SK-N-SH (cell line): ENCODE data around the gene ITGB6. TPM values are rescaled to one million over a fixed set of nuclear protein-coding genes. Genes with fewer than 3 reads are reported as not detected.

ENCODE experiments used
- CTCF ChIA-PET: fragments of 300-600, 350-600 bp; formaldehyde crosslinking; extraction: SDS; loops from one replicate; lab custom pipeline; 2021; lab: Yijun Ruan, JAX
- POLR2A ChIA-PET: fragments of 350-600 bp; sonication (Branson Sonifier 250); formaldehyde crosslinking; extraction: SDS; loops from one replicate; lab custom pipeline; 2020; ENCODE audit warnings: antibody characterized with exemption, inconsistent platforms; lab: Yijun Ruan, JAX
- DNase-seq: peaks from one replicate; pipeline ENCODE4 v3.0.0; 2012
- H2AFZ ChIP-seq: fragments of 200-600 bp; sonication (generic); 2 replicates; pipeline ENCODE4 v1.8.1; 2016; ENCODE audit warnings: antibody characterized with exemption, mild to moderate bottlenecking, low read depth
- H3F3A ChIP-seq: fragments of 200-600 bp; sonication (generic); replicated peaks from 2 replicates; pipeline ENCODE3; 2016; ENCODE audit warnings: antibody characterized with exemption, mild to moderate bottlenecking; ENCODE audit not compliant: insufficient read depth
- H3K27ac ChIP-seq, 2 experiments: fragments of 200-500 bp in 1 of 2; fragments of 200-600 bp in 1 of 2; sonication (Bioruptor generic) in 1 of 2; sonication (generic), shearing (Covaris generic) in 1 of 2; 2 replicates each; pipeline versions ENCODE4 v1.5.1 to v1.6.1; 2014 to 2016; ENCODE audit warnings: low read depth in 2 of 2, inconsistent platforms in 1 of 2, low read length in 1 of 2, mild to moderate bottlenecking in 1 of 2, mixed read lengths in 1 of 2
- H3K27me3 ChIP-seq: fragments of 200-600 bp; sonication (generic), shearing (Covaris generic); 2 replicates; pipeline ENCODE4 v1.6.1; 2016; ENCODE audit warnings: mixed run types; ENCODE audit not compliant: insufficient read depth
- H3K36me3 ChIP-seq, 2 experiments: fragments of 200-500 bp in 1 of 2; fragments of 200-600 bp in 1 of 2; sonication (Bioruptor generic) in 1 of 2; sonication (generic) in 1 of 2; replicated peaks in 1 of 2; 2 replicates each; pipeline versions ENCODE3 to v1.5.1; 2014 to 2016; ENCODE audit warnings: low read length in 1 of 2, mild to moderate bottlenecking in 1 of 2; ENCODE audit not compliant: insufficient read depth in 2 of 2, control insufficient read depth in 1 of 2
- H3K4me1 ChIP-seq, 2 experiments: fragments of 200-500 bp in 1 of 2; fragments of 200-600 bp in 1 of 2; sonication (Bioruptor generic) in 1 of 2; sonication (generic), shearing (Covaris generic) in 1 of 2; 2 replicates each; pipeline versions ENCODE4 v1.5.1 to v1.6.1; 2014 to 2016; ENCODE audit warnings: low read depth in 1 of 2, low read length in 1 of 2, mixed run types in 1 of 2; ENCODE audit not compliant: insufficient read depth in 2 of 2, control insufficient read depth in 1 of 2
- H3K4me2 ChIP-seq: fragments of 200-600 bp; sonication (generic), shearing (Covaris generic); 2 replicates; pipeline ENCODE4 v1.6.1; 2017; ENCODE audit warnings: mixed run types
- H3K4me3 ChIP-seq, 2 experiments: fragments of 200-500 bp in 1 of 2; fragments of 200-600 bp in 1 of 2; sonication (Bioruptor generic) in 1 of 2; sonication (generic), shearing (Covaris generic) in 1 of 2; 2 replicates each; pipeline versions ENCODE4 v1.5.1 to v1.8.1; 2014 to 2016; ENCODE audit warnings: low read depth in 2 of 2, inconsistent platforms in 1 of 2, low read length in 1 of 2, mild to moderate bottlenecking in 1 of 2, mixed read lengths in 1 of 2, moderate library complexity in 1 of 2
- H3K79me2 ChIP-seq: fragments of 200-600 bp; sonication (generic); 2 replicates; pipeline ENCODE4 v1.8.1; 2017; ENCODE audit warnings: mild to moderate bottlenecking; ENCODE audit not compliant: insufficient read depth
- H3K9ac ChIP-seq: fragments of 200-600 bp; sonication (generic); 2 replicates; pipeline ENCODE4 v1.6.1; 2017; ENCODE audit warnings: mixed run types
- H3K9me2 ChIP-seq: fragments of 200-600 bp; sonication (generic); 2 replicates; pipeline ENCODE4 v1.6.1; 2017; ENCODE audit warnings: mixed run types
- H3K9me3 ChIP-seq: fragments of 200-600 bp; sonication (generic); 2 replicates; pipeline ENCODE4 v1.6.1; 2017; ENCODE audit warnings: mixed run types, mild to moderate bottlenecking, moderate library complexity
- H4K20me1 ChIP-seq: fragments of 200-600 bp; sonication (generic); 2 replicates; pipeline ENCODE4 v1.6.1; 2017; ENCODE audit warnings: mild to moderate bottlenecking, mixed run types; ENCODE audit not compliant: insufficient read depth
- ELF1 ChIP-seq: IDR thresholded peaks from 2 replicates; pipeline ENCODE4 v1.4.0; 2012
- FOSL2 ChIP-seq: IDR thresholded peaks from 2 replicates; pipeline ENCODE4 v1.4.0; 2012; ENCODE audit warnings: low read depth, mild to moderate bottlenecking, moderate library complexity, borderline replicate concordance
- FOXJ3 ChIP-seq: sonication (generic); formaldehyde crosslinking; IDR thresholded peaks from 2 replicates; pipeline ENCODE4 v1.5.1; 2020; ENCODE audit warnings: mild to moderate bottlenecking, missing genetic modification reagents
- FOXM1 ChIP-seq: IDR thresholded peaks from 2 replicates; pipeline ENCODE4 v1.4.0; 2012; ENCODE audit warnings: low read depth, mild to moderate bottlenecking
- GABPA ChIP-seq: IDR thresholded peaks from 2 replicates; pipeline ENCODE4 v1.4.0; 2012; ENCODE audit warnings: low read depth, mild to moderate bottlenecking
- GATA2 ChIP-seq: sonication (generic); formaldehyde crosslinking; IDR thresholded peaks from 2 replicates; pipeline ENCODE4 v1.5.0; 2020; ENCODE audit warnings: mild to moderate bottlenecking, missing genetic modification reagents
- IRF3 ChIP-seq: fragments of 150-350 bp; IDR thresholded peaks from 2 replicates; pipeline ENCODE4 v1.6.1; 2016; ENCODE audit warnings: mild to moderate bottlenecking, low read depth, low read length
- JUND ChIP-seq: IDR thresholded peaks from 2 replicates; pipeline ENCODE4 v1.4.0; 2012
- MEF2A ChIP-seq: IDR thresholded peaks from 2 replicates; pipeline ENCODE4 v1.4.0; 2012; ENCODE audit warnings: low read depth, borderline replicate concordance
- MXI1 ChIP-seq: IDR thresholded peaks from 2 replicates; pipeline ENCODE4 v1.6.1; 2012; ENCODE audit warnings: mild to moderate bottlenecking, low read depth, low read length, improper control_type of control experiment
- NFIC ChIP-seq: IDR thresholded peaks from 2 replicates; pipeline ENCODE4 v1.4.0; 2012; ENCODE audit warnings: borderline replicate concordance
- REST ChIP-seq: IDR thresholded peaks from 2 replicates; pipeline ENCODE4 v1.6.1; 2012; ENCODE audit warnings: mild to moderate bottlenecking, low read depth, low read length, moderate library complexity
- SIN3A ChIP-seq: IDR thresholded peaks from 2 replicates; pipeline ENCODE4 v1.6.1; 2012; ENCODE audit warnings: low read depth, mild to moderate bottlenecking, low read length, moderate library complexity, borderline replicate concordance
- TAF1 ChIP-seq: IDR thresholded peaks from 2 replicates; pipeline ENCODE4 v1.6.1; 2012; ENCODE audit warnings: low read depth, mild to moderate bottlenecking, low read length, moderate library complexity, borderline replicate concordance
- TEAD4 ChIP-seq: IDR thresholded peaks from 2 replicates; pipeline ENCODE4 v1.4.0; 2012; ENCODE audit warnings: mild to moderate bottlenecking, borderline replicate concordance; ENCODE audit not compliant: insufficient read depth
- USF2 ChIP-seq: fragments of 150-350 bp; IDR thresholded peaks from 2 replicates; pipeline ENCODE4 v1.6.1; 2017; ENCODE audit warnings: antibody characterized with exemption, low read length, low read depth, borderline replicate concordance
- YY1 ChIP-seq: IDR thresholded peaks from 2 replicates; pipeline ENCODE4 v1.4.0; 2012; ENCODE audit warnings: low read depth, mild to moderate bottlenecking
- whole genome bisulfite sequencing: methylation state at CpG from one replicate; pipeline ENCODE4 v1.1.6; 2017; ENCODE audit warnings: low lambda C conversion rate; 5-methylcytosine and 5-hydroxymethylcytosine counted together
- polyA plus RNA-seq, 3 experiments: library from polyadenylated mRNA; depleted of rRNA; stranded (reverse); fragments of >200 nt; gene quantifications; 2 replicates each; pipeline ENCODE4 v1.2.3, GENCODE V29; 2012

Gene ITGB6
- polyA plus RNA-seq, 1 of the 3 experiments (the other 2 are of a cell fraction) = 0.10 TPM

GRCh38 chr2:160142472-160142871, 57.6 kb downstream of the ITGB6 start:
- no peaks in the 10 kb centered on the region for H3K36me3 ChIP-seq
- H3K9ac ChIP-seq = no peak overlapping the region
- WGBS = 77% methylated on average over 6 of the region's 6 CpGs
- no peak for DNase-seq
- TF ChIP-seq FOXM1 (no peak), USF2 (no peak), FOSL2 (no peak), MXI1 (no peak), FOXJ3 (no peak), IRF3 (no peak), ELF1 (no peak), TEAD4 (no peak), TAF1 (no peak), JUND (no peak), GABPA (no peak), GATA2 (CRISPR knock-in tag) (no peak), YY1 (no peak), SIN3A (no peak), REST (no peak), MEF2A (no peak), NFIC (no peak)
- H3K4me2 ChIP-seq = no peak overlapping the region
- H3K27me3 ChIP-seq = no peaks in the 10 kb centered on the region
- no peaks in the 10 kb centered on the region for H3K9me2 ChIP-seq
- no peak overlapping the region for H2AFZ ChIP-seq
- H3K4me3 ChIP-seq = no peak overlapping the region
- no peaks in the 10 kb centered on the region for H3K79me2 ChIP-seq
- H4K20me1 ChIP-seq = no peaks in the 10 kb centered on the region
- ChIA-PET POLR2A (no interaction called here), CTCF (interaction anchor here (1.1 kb wide), 1 partner anchor 32 kb away, joined by 3 read pairs; no protein-coding TSS in a partner anchor)
- H3K27ac ChIP-seq = no peak overlapping the region
- H3K9me3 ChIP-seq = no peaks in the 10 kb centered on the region
- H3K4me1 ChIP-seq = peaks cover 0 to 13% of the 10 kb centered on the region in 2 experiments; a peak in 2 of 4 replicates
- peaks cover 19% of the 10 kb centered on the region for H3F3A ChIP-seq
